Measurements from ENCODE around the gene IRF8.
"Not testable (repeated sequence)": the region's sequence is repeated elsewhere in the genome, so short reads cannot be mapped to it uniquely, and the experiment has no call there.

The IRF8 gene

DNA sequence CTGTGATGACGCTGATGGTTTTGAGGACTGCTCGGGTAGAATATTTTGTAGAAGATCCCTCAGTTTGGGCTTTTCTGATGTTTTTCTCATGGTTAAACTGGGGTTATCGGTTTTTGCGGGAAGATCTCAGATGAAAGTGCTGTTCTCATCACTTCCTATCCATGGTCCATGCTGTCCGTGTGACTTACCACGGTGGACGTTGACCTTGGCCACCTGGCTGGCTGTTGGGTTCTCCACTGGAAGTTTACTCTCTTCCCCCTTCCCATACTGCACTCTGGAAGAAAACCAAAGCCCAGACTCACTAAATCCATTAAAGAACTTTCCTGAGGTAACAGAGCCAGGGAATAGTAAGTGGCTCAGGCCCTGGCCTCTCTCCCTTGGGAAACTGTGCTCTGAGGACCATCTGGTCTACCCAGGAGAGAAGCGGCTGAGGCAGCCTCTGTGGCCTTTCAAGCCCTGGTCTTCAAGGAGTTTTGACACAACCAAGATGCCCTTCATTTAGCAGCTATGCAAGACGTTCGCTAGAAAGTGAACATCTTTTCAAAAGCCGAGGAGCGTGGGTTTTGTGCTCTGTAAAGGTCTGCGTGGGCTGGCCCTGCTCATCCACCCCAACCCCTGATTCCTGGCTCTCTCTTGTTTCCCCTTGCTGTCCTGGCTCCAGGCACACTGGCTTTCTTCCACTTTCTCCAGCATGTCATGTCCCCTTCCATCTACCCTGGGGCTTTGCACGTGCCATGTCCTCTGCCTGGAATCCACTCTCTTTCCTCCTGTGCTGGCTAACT lies 43.1 kb downstream of the IRF8 start:
- H3K4me3 ChIP-seq (ENCODE audit: low read depth, low read length) = no peak overlapping the region
- no peak overlapping the region for H3K27ac ChIP-seq (ENCODE audit: low read depth, low read length)
- H3K27me3 ChIP-seq (ENCODE audit: control insufficient read depth, insufficient read depth, low read length) = peaks cover 23% of the 10 kb centered on the region; the same call in 1 of the 2 replicates
- no peaks in the 10 kb centered on the region for H3K36me3 ChIP-seq (ENCODE audit: control insufficient read depth, insufficient read depth, low read length)
- H3K9ac ChIP-seq (ENCODE audit: low read length) = no peak overlapping the region
- no peaks in the 10 kb centered on the region for H3K9me3 ChIP-seq (ENCODE audit: control insufficient read depth, insufficient read depth, low read depth, low read length)
- H3K4me1 ChIP-seq (ENCODE audit: control insufficient read depth, insufficient read depth, low read length) = no peaks in the 10 kb centered on the region

DNA sequence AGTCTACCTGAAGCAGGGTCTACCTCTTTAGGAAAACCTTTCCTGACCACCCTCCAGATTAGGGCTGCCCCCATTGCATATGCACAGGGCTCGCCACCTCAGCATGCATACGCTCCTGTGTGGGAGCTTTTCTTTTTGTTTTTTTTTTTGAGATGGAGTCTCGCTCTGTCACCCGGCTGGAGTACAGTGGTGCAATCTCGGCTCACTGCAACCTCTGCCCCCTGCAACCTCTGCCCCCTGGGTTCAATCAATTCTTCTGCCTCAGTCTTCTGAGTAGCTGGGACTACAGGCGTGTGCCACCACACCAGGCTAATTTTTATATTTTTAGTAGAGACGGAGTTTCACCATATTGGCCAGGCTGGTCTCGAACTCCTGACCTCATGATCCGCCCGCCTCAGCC lies 43.7 kb downstream of the IRF8 start:
- H3K36me3 ChIP-seq (ENCODE audit: control insufficient read depth, insufficient read depth, low read length); H3K4me1 ChIP-seq (ENCODE audit: control insufficient read depth, insufficient read depth, low read length); H3K9ac ChIP-seq (ENCODE audit: low read length); H3K27ac ChIP-seq (ENCODE audit: low read depth, low read length); H3K9me3 ChIP-seq (ENCODE audit: control insufficient read depth, insufficient read depth, low read depth, low read length); H3K4me3 ChIP-seq (ENCODE audit: low read depth, low read length): not testable (repeated sequence)
- H3K27me3 ChIP-seq (ENCODE audit: control insufficient read depth, insufficient read depth, low read length) = peaks cover 25% of the 10 kb centered on the region; the same call in 1 of the 2 replicates

DNA sequence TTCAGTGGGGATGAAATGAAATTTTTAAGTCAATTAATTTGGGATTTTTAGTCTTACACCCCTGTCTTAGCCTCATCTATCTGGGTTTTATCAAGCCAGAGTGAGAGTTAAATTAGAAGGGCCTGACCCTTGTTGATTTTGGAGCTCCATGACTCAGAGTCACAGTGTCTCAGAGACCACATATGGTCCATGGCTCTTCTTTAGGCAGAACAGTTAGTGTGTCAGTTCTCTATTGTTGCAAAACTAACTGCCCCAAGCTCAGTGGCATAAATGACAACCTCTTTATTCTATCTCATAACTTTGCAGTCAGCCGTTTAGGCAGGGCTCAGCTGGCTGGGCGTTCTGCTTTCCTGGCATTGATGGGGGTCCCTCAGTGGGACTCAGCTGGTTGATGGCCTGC lies 44.7 kb downstream of the IRF8 start:
- Histone ChIP-seq H3K9ac (ENCODE audit: low read length) (no peak overlapping the region), H3K36me3 (ENCODE audit: control insufficient read depth, insufficient read depth, low read length) (no peaks in the 10 kb centered on the region), H3K9me3 (ENCODE audit: control insufficient read depth, insufficient read depth, low read depth, low read length) (no peaks in the 10 kb centered on the region), H3K4me1 (ENCODE audit: control insufficient read depth, insufficient read depth, low read length) (no peaks in the 10 kb centered on the region), H3K4me3 (ENCODE audit: low read depth, low read length) (no peak overlapping the region), H3K27ac (ENCODE audit: low read depth, low read length) (no peak overlapping the region), H3K27me3 (ENCODE audit: control insufficient read depth, insufficient read depth, low read length) (peaks cover 30% of the 10 kb centered on the region; the same call in 1 of the 2 replicates)

DNA sequence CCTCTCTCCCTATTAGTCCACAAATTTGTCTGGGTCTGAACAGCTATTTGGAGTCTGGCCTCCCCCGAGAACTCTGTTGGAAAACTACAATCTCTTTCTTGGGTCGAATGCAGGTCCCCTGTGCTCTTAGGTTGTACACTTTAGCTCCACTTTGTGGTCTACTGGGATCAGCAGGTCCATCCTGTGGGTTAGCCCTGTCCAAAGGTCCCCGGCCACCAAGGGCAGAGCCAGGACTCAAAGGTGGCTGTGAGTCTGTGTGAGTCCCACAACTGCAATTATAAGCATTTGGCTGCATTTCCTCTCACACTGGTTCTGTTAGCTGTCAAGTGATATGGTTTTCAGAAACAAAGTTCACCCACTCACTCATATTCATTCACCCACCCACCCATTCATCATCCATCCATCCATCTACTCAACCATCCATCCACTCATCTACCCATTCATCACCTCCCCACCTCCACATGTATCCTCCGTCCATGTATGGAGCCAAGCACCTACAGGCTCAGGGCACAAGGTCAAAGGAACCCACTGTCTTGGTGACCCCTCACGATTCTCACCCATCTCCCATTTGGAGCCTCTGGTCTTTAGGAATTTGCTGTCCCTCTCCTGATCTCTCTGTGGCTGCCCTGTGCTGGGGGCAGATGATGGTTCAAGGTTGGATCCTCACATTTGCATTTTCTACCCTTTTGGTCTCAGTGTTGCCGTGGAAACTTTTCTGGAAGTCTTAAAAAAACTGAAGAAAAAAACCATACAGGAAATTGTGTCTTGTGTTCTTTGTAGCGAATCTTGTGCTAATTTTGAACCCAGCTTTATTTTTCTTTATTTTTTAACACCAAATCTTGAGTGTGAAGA lies 45.8 kb downstream of the IRF8 start:
- H3K9ac ChIP-seq (ENCODE audit: low read length) = no peak overlapping the region
- H3K27me3 ChIP-seq (ENCODE audit: control insufficient read depth, insufficient read depth, low read length) = peaks cover 30% of the 10 kb centered on the region; the same call in 1 of the 2 replicates
- no peaks in the 10 kb centered on the region for H3K9me3 ChIP-seq (ENCODE audit: control insufficient read depth, insufficient read depth, low read depth, low read length)
- H3K4me3 ChIP-seq (ENCODE audit: low read depth, low read length) = no peak overlapping the region
- H3K4me1 ChIP-seq (ENCODE audit: control insufficient read depth, insufficient read depth, low read length) = no peaks in the 10 kb centered on the region
- H3K36me3 ChIP-seq (ENCODE audit: control insufficient read depth, insufficient read depth, low read length) = no peaks in the 10 kb centered on the region
- no peak overlapping the region for H3K27ac ChIP-seq (ENCODE audit: low read depth, low read length)

DNA sequence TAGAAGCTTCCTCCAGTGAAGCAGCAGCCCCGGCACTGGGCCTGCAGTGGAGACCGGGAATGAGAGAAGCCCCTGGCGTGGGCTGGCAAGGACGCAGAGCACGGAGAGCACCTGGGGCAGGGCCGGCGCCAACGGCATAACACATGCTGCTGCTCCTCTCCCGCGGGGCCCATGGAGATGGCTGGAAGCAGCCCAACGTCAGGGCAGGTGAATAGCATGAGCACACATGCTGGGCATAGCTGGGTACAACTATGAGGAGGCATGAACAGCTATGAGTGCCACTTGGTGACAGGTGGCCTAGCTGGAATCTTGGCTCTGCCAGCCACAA lies 46.4 kb downstream of the IRF8 start:
- Histone ChIP-seq H3K27me3 (ENCODE audit: control insufficient read depth, insufficient read depth, low read length) (peaks cover 30% of the 10 kb centered on the region; the same call in 1 of the 2 replicates), H3K4me1 (ENCODE audit: control insufficient read depth, insufficient read depth, low read length) (no peaks in the 10 kb centered on the region), H3K36me3 (ENCODE audit: control insufficient read depth, insufficient read depth, low read length) (no peaks in the 10 kb centered on the region)

DNA sequence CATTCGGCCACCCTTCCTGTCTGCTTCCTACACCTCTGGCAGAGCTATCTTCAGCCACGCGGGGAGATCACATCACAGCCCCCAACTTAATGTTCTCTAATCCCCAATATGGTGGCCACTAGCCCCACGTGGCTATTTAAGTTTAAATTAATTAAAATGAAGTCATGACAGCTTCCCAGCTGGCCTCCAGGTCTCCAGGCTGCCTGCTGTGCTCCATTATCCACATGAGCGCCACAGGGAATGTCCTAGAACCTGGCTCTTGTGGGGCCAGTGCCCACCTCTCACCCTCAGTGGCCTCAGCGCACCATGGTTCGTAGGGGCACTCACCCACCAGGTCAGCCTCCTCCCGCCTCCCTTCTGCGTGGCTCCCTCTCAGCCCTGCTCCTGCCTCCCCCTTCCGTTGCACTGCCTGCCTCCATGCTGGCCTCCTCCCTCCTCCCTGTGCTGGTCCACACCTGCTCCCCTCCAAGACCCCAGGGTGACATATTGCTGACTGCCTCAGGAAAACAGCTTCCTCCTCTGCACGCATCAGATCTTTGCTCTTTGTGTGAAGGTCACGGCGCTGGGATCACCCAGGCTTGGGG lies 47.7 kb downstream of the IRF8 start:
- no peak overlapping the region for H3K4me3 ChIP-seq (ENCODE audit: low read depth, low read length)
- no peaks in the 10 kb centered on the region for H3K36me3 ChIP-seq (ENCODE audit: control insufficient read depth, insufficient read depth, low read length)
- H3K9ac ChIP-seq (ENCODE audit: low read length) = no peak overlapping the region
- no peak overlapping the region for H3K27ac ChIP-seq (ENCODE audit: low read depth, low read length)
- no peaks in the 10 kb centered on the region for H3K9me3 ChIP-seq (ENCODE audit: control insufficient read depth, insufficient read depth, low read depth, low read length)
- H3K4me1 ChIP-seq (ENCODE audit: control insufficient read depth, insufficient read depth, low read length) = no peaks in the 10 kb centered on the region
- peaks cover 30% of the 10 kb centered on the region; the same call in 1 of the 2 replicates for H3K27me3 ChIP-seq (ENCODE audit: control insufficient read depth, insufficient read depth, low read length)

More for the DNA sequence above, 46.4 kb downstream of the IRF8 start:
- H3K9ac ChIP-seq (ENCODE audit: low read length) = no peak overlapping the region
- H3K27ac ChIP-seq (ENCODE audit: low read depth, low read length) = no peak overlapping the region
- no peaks in the 10 kb centered on the region for H3K9me3 ChIP-seq (ENCODE audit: control insufficient read depth, insufficient read depth, low read depth, low read length)
- no peak overlapping the region for H3K4me3 ChIP-seq (ENCODE audit: low read depth, low read length)

DNA sequence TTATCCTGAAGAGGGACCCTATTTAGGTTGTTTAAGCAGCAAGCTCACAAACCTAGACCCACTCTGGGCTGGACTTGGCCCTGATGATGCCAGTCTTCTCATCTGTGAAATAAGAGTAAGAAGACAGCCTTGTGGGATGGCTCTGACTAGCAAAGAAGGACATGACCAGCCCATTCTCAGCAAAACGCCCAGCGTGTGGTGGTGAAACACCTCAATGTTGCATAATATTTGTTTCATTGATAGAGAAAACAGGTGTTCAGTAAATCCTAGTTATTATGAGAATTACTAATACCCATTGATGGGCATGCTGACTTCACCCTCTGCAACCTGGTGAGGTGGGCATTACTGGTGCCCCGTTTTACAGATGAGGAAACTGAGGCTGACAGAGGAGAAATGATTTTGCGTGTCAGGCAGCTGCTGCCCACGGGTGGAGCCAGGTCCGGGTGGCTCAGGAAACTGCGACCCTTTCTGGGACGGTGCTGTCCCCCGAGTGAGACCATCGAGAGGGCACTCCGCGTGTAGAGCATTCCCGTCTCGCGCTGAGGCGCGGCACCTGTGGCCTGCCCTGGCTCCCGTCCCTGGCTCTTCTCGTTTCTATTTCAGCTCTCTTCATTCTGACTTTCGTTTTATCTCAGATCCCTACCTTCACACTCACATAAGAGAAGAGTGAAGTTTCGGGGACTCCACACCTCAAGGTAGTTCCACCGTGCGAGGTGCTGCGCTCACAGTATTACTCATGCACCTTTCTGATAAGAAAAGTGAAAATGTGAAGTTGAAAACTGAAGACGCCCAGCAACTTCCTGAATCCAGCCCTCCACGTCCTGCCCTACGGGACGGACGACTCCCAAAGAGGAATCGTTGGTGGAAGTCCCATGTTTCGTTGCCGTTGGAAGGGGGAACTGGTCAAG lies 48.5 kb downstream of the IRF8 start:
- Histone ChIP-seq H3K36me3 (ENCODE audit: control insufficient read depth, insufficient read depth, low read length) (no peaks in the 10 kb centered on the region), H3K9ac (ENCODE audit: low read length) (no peak overlapping the region), H3K4me1 (ENCODE audit: control insufficient read depth, insufficient read depth, low read length) (no peaks in the 10 kb centered on the region), H3K27ac (ENCODE audit: low read depth, low read length) (no peak overlapping the region), H3K27me3 (ENCODE audit: control insufficient read depth, insufficient read depth, low read length) (peaks cover 24% of the 10 kb centered on the region; the same call in 1 of the 2 replicates), H3K9me3 (ENCODE audit: control insufficient read depth, insufficient read depth, low read depth, low read length) (no peaks in the 10 kb centered on the region), H3K4me3 (ENCODE audit: low read depth, low read length) (no peak overlapping the region)

DNA sequence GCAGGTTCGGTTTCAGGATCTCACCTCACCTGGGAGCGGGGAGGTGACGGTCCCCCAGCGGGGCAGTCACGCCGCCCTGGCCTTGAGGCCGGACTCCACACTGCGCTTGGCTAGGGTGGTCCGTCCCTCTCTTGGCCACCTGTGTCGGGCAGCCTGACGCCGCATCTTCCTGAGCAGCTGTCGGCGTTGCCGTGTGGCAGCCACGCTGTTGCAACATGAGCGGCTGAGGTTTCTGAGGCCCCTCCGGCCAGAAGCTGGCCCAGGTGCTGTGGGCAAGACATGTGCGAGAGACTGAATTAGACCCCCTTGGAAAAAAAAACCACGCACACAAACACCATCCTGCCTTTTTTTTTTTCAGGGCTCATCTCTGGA lies 49.2 kb downstream of the IRF8 start:
- no peak overlapping the region for H3K27ac ChIP-seq (ENCODE audit: low read depth, low read length)
- no peaks in the 10 kb centered on the region for H3K9me3 ChIP-seq (ENCODE audit: control insufficient read depth, insufficient read depth, low read depth, low read length)
- H3K27me3 ChIP-seq (ENCODE audit: control insufficient read depth, insufficient read depth, low read length) = peaks cover 24% of the 10 kb centered on the region; the same call in 1 of the 2 replicates
- no peak overlapping the region for H3K9ac ChIP-seq (ENCODE audit: low read length)
- H3K36me3 ChIP-seq (ENCODE audit: control insufficient read depth, insufficient read depth, low read length) = no peaks in the 10 kb centered on the region
- H3K4me1 ChIP-seq (ENCODE audit: control insufficient read depth, insufficient read depth, low read length) = no peaks in the 10 kb centered on the region
- no peak overlapping the region for H3K4me3 ChIP-seq (ENCODE audit: low read depth, low read length)

DNA sequence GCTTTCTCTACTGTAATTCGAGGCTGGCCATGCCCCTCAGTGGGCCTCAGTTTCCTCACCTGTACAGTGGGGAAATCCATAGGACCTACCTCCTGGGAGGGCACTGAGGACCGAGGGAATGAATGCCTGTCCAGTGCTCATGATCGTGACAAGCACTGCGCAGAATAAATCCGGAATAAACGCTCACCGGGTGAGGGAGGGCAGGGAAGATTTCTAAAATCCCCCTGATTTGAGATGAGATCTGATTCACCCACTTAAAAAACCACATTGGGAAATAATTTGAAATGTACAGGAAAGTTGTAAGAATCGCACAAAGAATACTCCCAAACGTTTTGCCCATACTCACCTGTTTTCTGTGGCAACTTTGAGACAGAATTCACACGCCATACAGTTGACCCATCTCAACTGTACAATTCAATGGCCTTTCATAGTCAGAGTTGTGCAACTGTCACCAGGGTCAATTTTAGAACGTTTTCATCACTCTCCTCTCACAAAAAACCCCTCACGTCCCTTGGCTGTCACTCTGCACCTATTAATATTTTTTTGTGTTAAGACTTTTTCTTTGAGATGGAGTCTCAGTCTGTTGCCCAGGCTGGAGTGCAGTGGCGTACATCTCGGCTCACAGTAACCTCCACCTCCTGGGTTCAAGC lies 49.8 kb downstream of the IRF8 start:
- Histone ChIP-seq H3K27me3 (ENCODE audit: control insufficient read depth, insufficient read depth, low read length) (peaks cover 24% of the 10 kb centered on the region; the same call in 1 of the 2 replicates), H3K9ac (ENCODE audit: low read length) (no peak overlapping the region)

More for the DNA sequence above, 49.8 kb downstream of the IRF8 start:
- H3K4me3 ChIP-seq (ENCODE audit: low read depth, low read length) = no peak overlapping the region
- H3K27ac ChIP-seq (ENCODE audit: low read depth, low read length) = no peak overlapping the region
- no peaks in the 10 kb centered on the region for H3K4me1 ChIP-seq (ENCODE audit: control insufficient read depth, insufficient read depth, low read length)
- no peaks in the 10 kb centered on the region for H3K9me3 ChIP-seq (ENCODE audit: control insufficient read depth, insufficient read depth, low read depth, low read length)
- H3K36me3 ChIP-seq (ENCODE audit: control insufficient read depth, insufficient read depth, low read length) = no peaks in the 10 kb centered on the region
